Measurements from ENCODE around the gene PARD3B.
"Not testable (repeated sequence)": the region's sequence is repeated elsewhere in the genome, so short reads cannot be mapped to it uniquely, and the experiment has no call there.

PARD3B gene

DNA sequence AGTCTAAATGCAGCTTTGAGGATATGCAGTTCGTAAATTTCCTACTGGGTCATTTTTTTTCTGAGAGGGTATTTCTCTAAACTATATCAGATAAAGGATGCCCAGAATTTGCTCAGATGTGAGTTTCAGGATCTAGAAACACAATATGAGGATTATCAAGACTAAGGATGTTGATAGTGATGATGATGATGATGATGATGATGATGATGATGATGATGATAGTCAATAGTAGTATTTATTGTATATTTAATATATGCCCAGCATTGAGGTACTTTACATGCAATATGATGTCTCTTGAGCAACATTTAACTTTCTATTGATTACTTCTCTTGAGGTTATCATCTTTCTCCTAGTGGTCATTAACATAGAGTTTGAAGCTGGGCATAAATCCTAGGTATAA is 914.9 kb downstream of the PARD3B start:
- no peak for DNase-seq

DNA sequence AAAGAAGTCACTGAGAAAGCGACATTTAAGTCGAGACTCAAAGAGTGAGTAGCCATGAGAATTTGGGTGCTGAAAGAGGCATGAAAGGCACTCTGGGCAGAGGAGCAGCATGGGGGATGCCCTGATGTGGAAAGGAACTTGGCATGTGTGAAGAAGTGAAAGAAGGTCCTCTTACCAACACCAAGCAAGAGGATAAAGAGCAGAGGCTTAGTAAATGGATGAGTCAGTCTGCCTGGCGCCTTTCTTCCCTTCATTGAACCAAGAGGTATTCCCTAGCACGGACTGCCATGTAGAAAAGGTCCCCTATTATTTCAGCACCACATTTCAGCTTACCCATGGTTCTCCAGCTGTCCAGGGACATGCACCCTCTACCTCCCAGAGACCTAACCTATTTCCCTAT is 915.9 kb downstream of the PARD3B start:
- no peak for DNase-seq

DNA sequence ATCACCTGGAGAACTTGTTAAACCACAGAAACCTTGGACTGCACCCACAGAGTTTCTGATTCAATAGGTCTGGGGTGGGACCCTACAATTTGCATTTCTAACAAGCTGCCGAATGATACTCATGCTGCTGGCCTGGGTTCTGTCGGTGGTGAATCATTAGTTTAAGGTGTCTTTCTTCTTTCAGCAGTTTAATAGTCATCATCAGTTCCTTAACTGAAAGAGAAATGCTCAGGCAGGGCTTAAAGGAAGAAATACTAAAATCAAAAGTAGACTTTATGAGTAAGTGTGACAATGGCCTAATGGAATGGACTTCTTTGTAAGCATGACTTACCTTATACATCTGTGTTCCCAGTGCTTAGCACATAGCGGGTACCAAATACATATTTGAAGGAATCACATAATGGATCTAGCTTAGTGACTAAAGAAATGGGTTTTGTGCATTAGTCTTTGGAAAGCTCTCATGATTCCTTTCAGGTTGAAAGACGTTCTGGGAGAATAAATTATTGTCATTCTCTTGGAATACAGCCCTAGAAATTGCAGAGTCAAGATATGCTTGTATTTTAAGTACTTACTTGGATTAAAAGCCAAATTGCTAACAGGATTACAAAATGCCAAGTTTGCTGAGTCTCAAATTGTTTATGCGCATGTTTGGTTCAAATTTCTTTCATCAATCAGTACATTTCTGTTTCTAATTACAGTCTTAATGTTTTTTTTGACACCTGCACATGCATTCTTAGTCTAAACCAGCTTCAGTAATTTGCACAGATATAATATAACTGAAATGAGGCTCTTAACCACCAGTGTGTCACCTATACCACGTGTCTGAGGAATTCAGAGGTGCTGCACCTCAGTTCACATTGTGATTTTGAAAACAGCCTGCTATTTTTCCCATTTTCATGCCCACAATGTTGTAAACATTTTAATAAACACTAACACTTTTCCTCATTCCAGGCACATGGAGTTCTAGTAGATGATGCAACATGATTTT is 916.7 kb downstream of the PARD3B start:
- DNase-seq: no peak

DNA sequence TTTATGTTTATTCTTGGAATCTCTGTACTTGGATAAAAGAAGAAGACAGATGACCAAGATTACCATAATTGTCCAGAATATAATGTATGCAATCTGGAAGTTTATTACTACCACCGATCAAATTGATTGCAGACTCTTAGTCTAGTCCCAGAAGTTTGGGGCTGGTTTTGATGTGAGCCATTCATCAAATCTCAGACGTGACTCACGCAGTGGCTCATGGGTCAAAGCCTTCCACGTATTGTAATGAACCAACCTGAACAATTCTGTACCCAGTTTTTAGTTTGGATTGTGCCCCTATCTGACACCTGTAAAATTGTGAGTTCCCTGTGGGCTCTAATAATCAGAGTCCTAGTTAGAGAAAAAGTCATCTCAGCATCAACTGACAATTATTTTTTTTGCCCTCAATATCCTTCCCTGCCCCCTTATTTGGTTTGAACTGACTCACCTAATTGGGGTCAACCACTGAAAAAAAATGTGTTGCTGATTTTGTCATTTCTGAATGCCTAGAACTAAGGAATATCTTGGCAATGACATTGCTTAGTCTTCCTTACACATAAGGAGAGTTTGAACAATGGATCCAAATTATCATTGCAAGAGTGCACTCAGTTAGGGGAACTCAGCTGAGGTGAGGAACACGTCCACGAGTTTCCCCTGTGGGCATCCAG is 917.5 kb downstream of the PARD3B start:
- DNase-seq: no peak

DNA sequence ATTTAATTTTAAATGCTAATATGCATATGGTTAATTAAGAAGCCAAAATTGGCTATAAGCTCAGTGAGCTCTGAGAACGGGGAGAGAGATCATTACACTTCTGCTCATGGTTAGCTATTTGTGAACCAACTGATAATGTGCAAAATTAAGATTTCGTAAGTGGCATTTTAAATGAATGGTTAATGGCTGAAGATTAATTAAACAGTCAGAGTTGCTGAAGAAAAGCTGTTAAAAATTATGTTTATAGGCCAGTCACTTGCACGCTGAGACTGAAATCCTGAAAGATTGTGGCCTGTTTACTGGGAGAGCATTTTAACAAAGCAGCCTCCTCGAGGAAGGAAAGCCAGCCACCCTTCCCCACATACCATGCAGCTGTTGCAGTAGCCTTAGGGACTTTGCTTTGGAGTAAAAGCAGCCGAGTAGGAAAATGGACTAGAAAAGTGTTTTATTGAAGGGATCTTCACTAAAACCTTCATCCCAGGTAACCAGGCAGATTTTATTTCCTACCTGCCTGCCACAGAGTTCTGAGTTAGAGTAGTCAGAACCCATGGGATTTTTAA is 918.3 kb downstream of the PARD3B start:
- DNase-seq: no peak

DNA sequence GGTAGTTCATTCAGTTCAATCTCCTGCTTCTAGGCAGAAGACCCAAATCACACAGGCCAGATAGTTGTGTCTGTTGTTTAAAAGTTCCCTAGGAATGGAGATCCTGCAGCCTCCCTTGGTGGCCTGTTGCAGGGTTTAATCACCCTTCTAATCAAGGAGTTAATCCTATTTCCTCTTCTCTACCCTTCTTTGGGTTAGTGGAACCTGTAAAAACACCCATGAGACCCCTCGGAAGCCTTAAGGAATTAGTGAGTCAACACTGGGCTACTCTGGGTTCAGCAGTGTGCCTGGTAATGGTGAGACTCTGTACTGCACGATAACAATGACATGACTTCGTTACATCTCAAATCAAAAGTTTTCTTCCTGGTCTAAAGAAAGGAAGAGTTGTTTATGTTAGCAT is 919.4 kb downstream of the PARD3B start:
- DNase-seq: no peak

DNA sequence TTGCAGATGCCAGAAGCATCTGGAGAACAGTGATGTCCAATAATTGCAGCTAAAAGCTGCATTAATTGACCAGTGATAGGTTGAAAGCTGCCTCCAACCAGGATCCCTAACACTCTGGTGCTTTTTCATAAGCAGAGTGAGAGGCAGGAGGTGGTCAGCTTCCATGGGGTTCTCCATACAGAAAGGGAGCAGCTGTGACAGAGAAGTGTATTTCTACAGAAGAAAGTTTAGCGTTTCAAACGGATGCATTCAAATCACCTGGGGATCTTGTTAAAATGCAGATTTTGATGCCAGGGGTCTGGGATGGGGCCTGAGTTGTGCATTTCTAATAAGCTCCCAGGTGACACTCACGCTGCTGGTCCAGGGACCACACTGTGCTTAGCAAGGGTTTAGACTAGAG is 920.5 kb downstream of the PARD3B start:
- DNase-seq: no peak

DNA sequence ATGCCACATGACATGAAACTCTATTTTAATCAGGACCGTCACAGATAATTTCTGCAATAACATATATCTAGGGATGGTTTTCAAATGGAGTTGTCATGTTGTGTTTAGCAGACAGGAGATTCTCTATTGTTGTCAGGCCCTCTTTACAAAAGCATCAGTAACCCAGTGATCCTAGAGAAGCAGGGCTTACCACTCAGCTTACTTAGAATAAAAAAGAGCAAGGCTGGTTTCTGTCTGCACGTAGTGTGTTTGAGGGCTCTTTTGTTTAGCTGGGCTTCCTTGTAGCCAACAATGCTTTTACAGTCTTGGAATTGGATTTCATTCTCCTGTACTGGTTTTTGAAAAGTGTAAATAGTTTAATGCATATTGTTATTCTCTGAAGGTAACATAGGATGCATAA is 926.5 kb downstream of the PARD3B start:
- no peak for DNase-seq

DNA sequence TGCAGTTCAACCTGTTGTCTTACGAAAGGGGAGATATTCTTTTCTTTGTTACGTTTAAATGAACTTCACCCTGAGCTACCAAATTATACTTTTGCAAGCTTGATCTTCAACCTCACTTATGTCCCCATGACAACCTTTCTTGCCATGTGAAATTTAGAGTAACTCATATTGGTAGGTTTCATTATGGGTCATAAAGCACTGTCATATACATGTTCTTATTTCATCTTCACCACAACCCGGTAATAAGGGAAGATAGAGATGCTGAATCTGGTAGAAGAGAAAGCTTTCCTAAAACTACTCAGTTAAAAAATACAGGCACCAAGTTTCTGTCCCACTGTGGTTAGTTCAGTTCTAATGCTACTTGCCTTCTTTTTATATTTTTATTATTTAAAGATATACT is 928.5 kb downstream of the PARD3B start:
- DNase-seq: no peak

DNA sequence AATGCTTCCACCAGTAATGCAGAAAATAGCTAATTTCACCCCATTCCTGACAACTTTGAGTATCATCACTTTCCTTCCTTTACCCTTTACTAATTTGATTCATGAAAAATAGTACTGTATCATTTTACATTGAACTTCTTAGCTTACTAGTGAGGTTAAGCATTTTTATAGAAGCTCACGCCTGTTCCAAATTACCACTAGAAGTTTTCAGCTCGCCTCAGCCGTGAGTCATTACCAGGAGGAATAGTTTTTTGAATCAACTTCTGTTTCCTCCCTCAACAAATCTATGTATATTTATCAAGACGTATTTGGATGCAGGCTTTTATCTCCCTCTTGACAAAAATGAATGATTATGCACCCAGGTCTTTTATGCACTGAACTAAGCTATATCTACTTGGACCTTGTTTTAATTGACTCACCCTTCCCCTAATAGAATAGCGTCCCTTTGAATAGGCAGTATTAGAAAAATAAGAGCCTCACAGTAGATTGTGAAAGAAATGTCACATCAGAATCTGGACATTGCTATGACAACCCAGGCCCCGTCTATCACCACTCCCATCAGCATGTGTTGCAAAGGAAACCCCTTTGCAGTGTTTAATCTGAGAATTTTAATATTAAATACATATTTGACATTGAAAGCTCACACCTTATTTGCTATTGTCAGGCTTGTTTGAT is 929.6 kb downstream of the PARD3B start:
- no peak for DNase-seq

DNA sequence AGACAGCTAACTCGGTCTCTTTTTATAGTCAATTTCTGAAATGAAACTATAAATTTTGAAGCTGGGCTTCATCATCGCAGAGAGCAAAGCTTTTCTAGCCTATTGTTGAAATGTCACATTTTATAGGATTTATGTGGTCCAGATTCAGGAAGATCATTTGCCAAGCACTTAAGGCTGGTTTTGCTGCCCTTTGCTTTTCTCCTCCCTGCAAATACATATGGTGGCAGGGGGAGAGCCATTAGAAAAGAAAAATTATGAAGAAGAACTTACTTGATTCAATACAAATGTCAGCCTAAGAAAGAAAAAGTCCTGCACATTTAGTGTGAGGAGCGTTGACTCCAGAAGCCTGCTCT is 930.1 kb downstream of the PARD3B start:
- DNase-seq: no peak

DNA sequence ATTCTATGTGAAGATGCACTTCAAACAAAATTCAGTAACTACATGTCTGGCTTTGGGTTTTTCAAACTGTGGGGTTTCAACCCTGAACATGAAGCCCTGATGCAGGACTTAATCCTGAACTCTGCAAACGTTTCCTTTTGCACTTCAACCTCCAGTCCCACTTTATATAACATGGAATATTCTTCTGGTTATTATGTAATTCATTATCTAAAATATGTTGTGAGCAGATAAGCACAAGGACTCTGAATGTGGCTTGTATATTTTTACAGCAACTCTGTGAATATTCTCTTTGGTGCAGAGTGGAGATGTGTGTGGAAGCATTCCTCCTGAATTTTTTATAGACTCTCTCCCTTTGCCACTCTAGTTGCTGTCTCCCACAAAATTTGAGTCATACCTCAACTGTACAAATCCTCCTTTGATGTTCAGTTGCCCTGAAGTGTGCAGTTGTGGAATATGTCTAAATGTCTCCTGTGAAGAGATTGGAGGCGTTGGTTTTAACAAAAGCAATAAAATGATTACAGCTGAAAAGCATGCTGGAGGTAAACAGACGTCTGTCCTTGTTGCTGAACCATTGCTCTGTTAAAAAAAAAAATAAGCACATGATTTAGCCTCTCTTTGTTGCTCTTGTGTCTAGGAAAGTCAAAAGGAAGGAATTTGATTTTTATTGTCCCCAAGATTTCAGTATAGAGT is 931.9 kb downstream of the PARD3B start:
- no peak for DNase-seq

DNA sequence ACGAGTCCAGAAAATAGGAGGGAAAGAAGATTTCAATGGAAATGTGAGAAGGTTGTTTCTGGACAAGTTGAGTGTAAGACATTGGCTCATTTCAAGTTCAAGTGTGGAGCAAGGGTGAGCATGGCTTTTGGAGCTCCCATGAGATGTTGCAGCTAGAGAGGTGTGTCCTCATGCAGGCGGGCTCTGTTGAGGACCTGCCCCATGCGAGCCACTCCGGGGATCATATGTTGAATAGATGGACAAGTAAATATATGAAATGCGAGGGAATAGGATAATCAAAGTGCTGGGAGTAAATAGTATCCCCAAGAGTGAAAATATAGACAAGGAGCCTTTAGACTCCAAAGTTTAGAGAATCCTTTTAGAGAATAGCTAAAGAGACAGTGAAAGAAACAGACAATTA is 936.6 kb downstream of the PARD3B start:
- DNase-seq: no peak

DNA sequence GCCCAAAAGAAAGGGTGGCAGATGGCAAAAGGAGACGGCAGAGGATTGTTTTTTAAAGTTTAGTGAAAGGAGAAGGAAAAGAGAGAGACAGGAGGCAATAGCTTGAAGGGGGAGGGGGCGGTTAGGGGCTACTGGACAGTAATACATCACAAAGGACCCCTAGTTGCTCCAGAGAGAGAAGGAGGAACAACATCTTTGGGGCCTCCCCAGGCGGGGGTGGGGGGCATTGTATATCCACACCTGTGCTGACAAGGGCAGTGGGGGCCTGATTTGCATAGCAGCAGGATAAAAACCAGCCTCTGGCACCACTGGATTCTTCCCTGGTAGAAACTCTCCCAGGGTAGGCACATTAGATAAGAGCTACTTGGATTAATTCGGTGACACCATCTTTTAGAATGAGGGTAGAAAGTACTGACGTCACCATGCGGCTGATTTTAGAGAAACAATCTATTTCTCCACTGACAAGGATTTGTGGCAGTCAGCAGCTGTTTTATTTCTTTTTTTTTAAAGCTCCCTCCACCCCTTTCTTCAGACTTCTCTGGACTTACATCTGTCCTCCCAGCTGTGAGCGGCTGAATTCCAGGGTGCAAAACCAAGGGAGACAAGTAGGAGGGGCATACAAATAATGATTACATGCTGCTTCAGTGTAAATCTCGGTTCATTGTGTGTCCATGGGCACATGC is 937.3 kb downstream of the PARD3B start:
- no peak for DNase-seq

DNA sequence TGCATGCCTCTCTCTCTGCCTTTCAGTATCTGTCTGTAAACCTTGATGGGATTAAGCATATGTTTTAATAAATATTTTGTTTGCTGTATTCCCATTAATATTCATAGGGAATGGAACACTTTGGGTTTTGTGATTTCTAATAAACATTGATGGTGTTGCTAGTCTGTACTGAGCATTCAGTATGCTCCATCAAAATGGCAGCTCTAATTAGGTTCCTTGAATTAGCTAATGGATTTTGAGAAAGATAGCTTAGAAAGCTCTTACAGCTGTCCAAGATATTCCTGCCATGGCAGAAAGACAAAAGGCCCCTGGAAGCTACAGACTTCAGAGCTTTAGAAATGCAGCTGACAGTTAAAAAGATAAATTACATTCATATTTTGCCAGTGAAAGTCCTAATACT is 937.8 kb downstream of the PARD3B start:
- DNase-seq: no peak

DNA sequence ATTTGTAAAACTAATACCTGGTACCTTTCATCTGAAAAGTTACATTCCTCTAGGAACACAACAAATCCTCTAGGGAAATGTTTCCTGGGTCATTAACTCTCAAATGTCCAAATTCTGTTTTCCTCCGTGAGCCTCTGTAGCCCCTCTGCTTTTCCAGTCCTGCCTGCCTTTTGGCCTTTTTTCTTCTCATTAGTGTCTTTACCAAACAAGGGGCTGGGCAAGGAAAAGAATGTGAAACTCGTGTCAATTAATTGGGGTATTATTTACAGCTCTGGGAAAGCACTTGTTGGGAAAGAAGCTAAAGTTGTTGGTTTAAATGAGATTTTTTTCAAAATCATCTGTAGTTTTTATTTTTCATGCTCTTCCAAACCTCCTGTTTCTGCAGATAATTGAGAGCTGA is 938.9 kb downstream of the PARD3B start:
- DNase-seq: no peak

DNA sequence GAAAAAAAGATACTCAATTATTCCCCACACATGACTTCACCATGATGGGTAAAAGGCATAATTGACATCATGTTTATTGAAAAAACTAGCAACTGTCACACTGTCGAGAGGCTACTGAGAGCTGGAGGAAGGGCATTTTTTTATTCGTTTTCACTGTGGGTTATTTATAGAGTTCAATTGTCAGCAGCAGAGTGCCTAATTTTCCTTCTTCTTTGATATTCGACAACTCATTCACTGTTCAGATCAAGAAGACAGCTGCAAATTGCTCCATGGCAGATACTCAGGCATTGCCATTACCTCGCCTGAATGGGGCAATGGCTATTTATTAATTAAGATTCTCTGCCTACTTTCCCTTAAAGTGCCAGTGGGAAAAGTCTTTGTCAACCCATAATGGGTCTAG is 939.5 kb downstream of the PARD3B start:
- no peak for DNase-seq

DNA sequence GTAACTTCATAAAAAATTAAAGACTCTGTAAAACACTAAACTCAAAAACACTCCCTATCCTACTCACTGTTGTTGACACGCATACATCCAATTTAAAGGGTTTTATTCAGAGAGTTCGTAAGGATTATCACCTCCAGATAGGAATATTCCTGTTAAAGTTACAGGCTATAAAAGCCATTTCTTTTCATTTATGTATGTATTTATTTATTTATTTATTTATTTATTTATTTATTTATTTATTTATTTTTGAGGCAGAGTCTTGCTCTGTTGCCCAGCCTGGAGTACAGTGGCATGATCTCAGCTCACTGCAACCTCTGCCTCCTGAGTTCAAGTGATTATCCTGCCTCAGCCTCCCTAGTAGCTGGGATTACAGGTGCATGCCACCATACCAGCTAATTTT is 948.3 kb downstream of the PARD3B start:
- not testable (repeated sequence) for DNase-seq

DNA sequence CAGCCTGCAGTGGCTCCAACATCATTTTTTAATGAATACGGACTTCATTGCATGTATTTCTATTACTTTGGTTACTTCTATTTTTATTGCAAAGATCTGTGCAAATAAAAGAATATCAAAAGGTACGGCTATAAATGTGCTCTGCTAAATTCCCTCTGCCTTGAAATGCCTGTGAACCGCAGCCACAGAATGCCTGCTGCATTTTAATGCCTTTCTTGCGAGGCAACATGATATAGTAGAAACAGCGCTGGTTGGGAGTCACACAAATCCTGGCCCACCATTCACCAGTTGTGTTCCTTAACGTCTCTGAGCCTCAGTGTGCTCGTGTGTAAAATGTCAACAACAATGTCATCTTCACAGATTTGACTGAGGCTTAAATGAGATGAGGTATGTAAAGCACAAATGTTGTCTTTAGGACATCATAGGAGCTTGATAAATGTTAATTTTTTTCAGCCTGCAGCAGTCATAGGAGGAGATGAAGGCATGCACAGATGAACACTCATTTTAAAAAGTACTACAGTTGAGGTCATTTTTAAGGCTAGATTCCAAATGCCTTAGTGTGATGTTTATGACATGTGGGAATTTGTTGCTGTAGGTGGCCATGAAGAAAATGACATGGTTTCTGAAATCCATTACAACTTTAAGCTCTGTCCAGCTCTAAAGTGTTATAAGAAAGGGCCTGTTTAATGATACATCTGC is 949.4 kb downstream of the PARD3B start:
- DNase-seq: no peak

DNA sequence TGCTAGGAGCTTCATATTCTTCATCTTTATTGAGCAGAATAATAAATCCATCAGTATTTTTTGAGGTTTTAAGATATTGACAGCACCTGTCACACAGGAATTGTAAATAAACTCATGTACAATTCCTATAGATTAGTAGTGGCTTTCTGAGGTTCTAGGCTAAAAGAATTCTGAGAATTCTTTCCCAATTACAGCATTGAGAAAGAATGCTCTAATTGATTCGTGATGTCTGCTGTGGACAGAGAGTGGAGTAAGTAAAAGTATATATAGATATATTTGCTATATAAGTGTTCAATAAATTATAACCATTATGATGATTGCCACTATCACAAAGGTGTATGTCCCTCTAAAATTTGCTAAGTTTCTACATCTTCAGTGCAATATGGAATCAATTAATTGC is 950.5 kb downstream of the PARD3B start:
- no peak for DNase-seq

DNA sequence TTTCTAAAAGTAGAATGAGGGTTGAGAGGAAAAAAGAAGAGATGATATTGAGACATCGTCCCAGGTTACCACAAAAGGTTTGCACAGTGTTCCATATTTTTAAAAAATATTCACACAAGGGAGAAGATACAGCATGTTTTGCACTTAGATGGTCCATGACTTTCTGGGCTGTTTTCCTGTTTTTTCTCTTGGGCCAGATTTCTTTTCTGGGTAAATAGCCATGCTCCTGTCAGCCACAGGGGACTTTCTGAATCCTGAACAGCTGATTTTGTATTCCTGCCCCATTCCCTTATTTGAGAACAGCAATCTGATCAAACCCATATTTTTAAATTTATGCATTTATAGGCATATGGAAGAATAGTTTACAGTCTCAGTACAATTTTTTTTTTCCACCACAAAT is 951.1 kb downstream of the PARD3B start:
- DNase-seq: no peak

DNA sequence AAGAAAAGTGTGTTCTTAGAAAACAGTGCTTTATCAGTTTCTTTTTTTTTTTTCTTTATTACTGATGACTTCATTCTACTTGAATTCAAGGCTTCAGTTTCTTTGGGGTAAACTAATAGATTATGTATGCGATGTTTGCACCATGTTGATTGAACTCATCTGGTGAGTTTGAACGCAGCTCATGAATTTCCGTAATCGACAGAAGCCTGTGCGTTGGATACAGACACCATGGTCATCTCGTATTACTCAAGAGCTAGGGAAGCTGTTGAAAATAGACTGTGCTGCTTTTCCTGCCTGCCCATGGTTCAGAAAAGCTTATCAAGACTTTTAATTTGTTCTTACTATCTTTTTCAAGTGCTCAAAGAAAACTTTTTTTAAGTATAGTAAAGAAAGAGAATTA is 951.5 kb downstream of the PARD3B start:
- DNase-seq: no peak
